WTC11 (cell line): ENCODE measurements around the gene OR2AT4. TPM values are rescaled to one million over a fixed set of nuclear protein-coding genes. Genes with fewer than 3 reads are reported as not detected.
A peak's percentile ranks its signal among the peaks of the same experiment; 100 is the strongest.

ENCODE experiments used
- ATAC-seq: fragments of 200-7000 bp; cut with Tn5 transposase; 2 replicates; pipeline ENCODE4 v1.10.0; 2021; ENCODE audit warnings: mild to moderate bottlenecking, moderate library complexity
- CTCF ChIA-PET: fragments of 300-600 bp; sonication (Branson Sonifier 250); formaldehyde crosslinking; loops from one replicate; lab custom pipeline; 2021; ENCODE audit warnings: antibody characterized with exemption; lab: Charles Lee
- POLR2A ChIA-PET: fragments of 350-600 bp; sonication (Branson Sonifier 250); formaldehyde crosslinking; loops from one replicate; lab custom pipeline; 2021; ENCODE audit warnings: antibody characterized with exemption; lab: Charles Lee
- DNase-seq: peaks from one replicate; pipeline ENCODE4 v3.0.0; 2021; ENCODE audit warnings: low spot score
- H3K27ac Mint-ChIP-seq: 2 replicates; pipeline ENCODE4 v1.8.0; 2021; ENCODE audit warnings: mixed read lengths
- H3K27me3 Mint-ChIP-seq: 2 replicates; pipeline ENCODE4 v1.8.0; 2021; ENCODE audit warnings: low read depth, mild to moderate bottlenecking, moderate library complexity, mixed read lengths
- H3K36me3 Mint-ChIP-seq: 2 replicates; pipeline ENCODE4 v1.8.0; 2021; ENCODE audit warnings: mixed read lengths
- H3K4me1 Mint-ChIP-seq: 2 replicates; pipeline ENCODE4 v1.8.0; 2022; ENCODE audit warnings: mixed read lengths
- H3K4me3 Mint-ChIP-seq: 2 replicates; pipeline ENCODE4 v1.8.0; 2021; ENCODE audit warnings: mild to moderate bottlenecking, moderate library complexity, mixed read lengths
- H3K9me3 Mint-ChIP-seq: 2 replicates; pipeline ENCODE4 v1.8.0; 2021; ENCODE audit warnings: mixed read lengths
- ETV6 ChIP-seq: sonication (generic); formaldehyde crosslinking; IDR thresholded peaks from 2 replicates; pipeline ENCODE4 v1.8.1; 2022; ENCODE audit warnings: mild to moderate bottlenecking, missing genetic modification reagents
- HMGA2 ChIP-seq: fragments of 250-450 bp; sonication (Bioruptor Pico); IDR thresholded peaks from 2 replicates; pipeline ENCODE4 v1.4.0; 2021; ENCODE audit warnings: mild to moderate bottlenecking, moderate library complexity
- MXD4 ChIP-seq: fragments of 250-450 bp; sonication (Bioruptor Pico); IDR thresholded peaks from 2 replicates; pipeline ENCODE4 v1.8.0; 2021; ENCODE audit warnings: mild to moderate bottlenecking, moderate library complexity, borderline replicate concordance
- NR2C2 ChIP-seq: sonication (generic); formaldehyde crosslinking; IDR thresholded peaks from 2 replicates; pipeline ENCODE4 v1.8.0; 2022; ENCODE audit warnings: mild to moderate bottlenecking, missing genetic modification reagents
- NR3C1 ChIP-seq: sonication (generic); formaldehyde crosslinking; conservative IDR thresholded peaks from 2 replicates; pipeline ENCODE4 v1.8.1; 2023; ENCODE audit warnings: low read depth, mild to moderate bottlenecking, missing genetic modification reagents
- RORB ChIP-seq: fragments of 250-450 bp; sonication (Bioruptor Pico); IDR thresholded peaks from 2 replicates; pipeline ENCODE4 v1.9.0; 2021; ENCODE audit warnings: mild to moderate bottlenecking
- ZNF232 ChIP-seq: sonication (generic); formaldehyde crosslinking; IDR thresholded peaks from 2 replicates; pipeline ENCODE4 v1.8.0; 2022; ENCODE audit warnings: mild to moderate bottlenecking, missing genetic modification reagents
- ZSCAN18 ChIP-seq: fragments of 250-450 bp; sonication (Bioruptor Pico); IDR thresholded peaks from 2 replicates; pipeline ENCODE4 v2.1.2; 2022; ENCODE audit warnings: mild to moderate bottlenecking, moderate library complexity
- total RNA-seq: library from RNA; stranded (reverse); gene quantifications from 3 replicates; pipeline ENCODE4 v1.2.3, GENCODE V29; 2021
- TF ChIP-seq, protein P1 (sequence below): sonication (generic); formaldehyde crosslinking; IDR thresholded peaks from 2 replicates; pipeline ENCODE4 v1.8.0; 2023; ENCODE audit warnings: missing genetic modification reagents, mild to moderate bottlenecking, borderline replicate concordance
- TF ChIP-seq, protein P2 (sequence below): sonication (generic); formaldehyde crosslinking; IDR thresholded peaks from 2 replicates; pipeline ENCODE4 v1.8.1; 2022; ENCODE audit warnings: mild to moderate bottlenecking, moderate library complexity, missing genetic modification reagents
- TF ChIP-seq, protein P3 (sequence below): sonication (generic); formaldehyde crosslinking; IDR thresholded peaks from 2 replicates; pipeline ENCODE4 v1.8.1; 2022; ENCODE audit warnings: low read depth, missing genetic modification reagents, borderline replicate concordance

OR2AT4 gene
- total RNA-seq, 1 experiment from 2014 or later: not detected

DNA sequence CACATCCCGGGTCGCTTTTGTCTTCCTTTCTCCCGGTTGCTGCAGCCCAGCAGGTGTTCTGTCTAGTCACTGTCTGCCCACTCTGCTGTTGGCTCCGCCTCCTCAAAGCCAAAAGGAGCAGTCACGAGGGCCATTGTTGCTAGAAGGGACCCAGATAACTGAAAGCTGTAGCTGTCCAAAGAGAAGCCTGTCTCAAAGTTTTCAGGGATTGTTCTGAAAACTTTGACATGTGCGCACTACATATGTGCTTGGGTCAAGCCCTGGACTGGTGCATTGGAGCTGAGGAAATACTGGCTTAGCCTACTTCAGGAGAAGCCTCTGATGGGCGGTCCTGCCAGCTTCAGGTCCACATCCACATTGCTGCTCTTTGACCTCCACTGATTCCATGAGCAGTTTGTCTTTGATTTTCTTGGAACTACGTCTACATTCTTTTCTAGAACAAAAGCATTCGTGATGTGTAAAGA is 8.8 kb upstream of the OR2AT4 start:
- ATAC-seq: peak; percentile 87
- Mint-ChIP-seq H3K27me3 (peaks cover 4% of the 10 kb centered on the region; the same call in 1 of the 2 replicates), H3K4me1 (peaks cover 9% of the 10 kb centered on the region; the same call in 1 of the 2 replicates), H3K9me3 (peaks cover 11% of the 10 kb centered on the region), H3K36me3 (no peaks in the 10 kb centered on the region), H3K4me3 (no peak overlapping the region), H3K27ac (no peak overlapping the region)
- DNase-seq: peak; percentile 68
- no peak for TF ChIP-seq ETV6
- no peak for TF ChIP-seq ZSCAN18
- TF ChIP-seq NR2C2 (CRISPR knock-in tag): no peak
- TF ChIP-seq HMGA2 (CRISPR knock-in tag): no peak
- CTCF ChIA-PET: interaction anchor here (0.9 to 1.2 kb wide), 2 partner anchors 35 to 83 kb away, joined by 3 read pairs; no protein-coding TSS in a partner anchor
- POLR2A ChIA-PET: no interaction called here

DNA sequence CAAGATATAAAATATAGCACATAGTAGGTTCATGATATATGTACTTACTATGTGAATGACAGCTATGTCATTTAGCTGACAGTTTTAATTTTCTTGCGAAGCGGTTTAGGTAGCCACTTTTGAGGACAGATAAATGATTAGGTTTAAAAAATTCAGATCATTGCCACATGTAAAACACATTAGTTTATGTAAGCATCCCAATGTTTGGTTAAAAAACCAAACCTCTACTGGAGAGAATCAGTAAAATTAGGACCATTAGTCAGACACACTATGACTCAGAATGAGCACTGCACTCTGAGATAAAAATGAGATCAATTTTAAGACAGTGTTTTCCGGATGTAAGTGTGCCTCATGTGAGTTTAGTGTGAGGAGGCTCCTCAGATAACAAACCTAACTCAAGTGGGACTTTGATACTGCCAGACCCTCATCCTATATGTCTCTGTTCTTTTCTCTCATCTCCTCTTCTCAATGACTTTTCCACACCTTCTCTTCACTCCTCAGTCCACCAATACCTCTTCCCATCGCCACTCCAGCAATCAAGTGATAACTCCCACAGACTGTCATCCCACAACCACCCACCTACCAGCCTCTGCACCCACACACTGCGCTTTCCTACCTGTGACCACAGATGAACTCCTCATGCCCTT is 6.8 kb upstream of the OR2AT4 start:
- ATAC-seq (no peak), DNase-seq (no peak)
- H3K4me3 Mint-ChIP-seq: no peak overlapping the region
- peaks cover 15% of the 10 kb centered on the region for H3K4me1 Mint-ChIP-seq
- no peak overlapping the region for H3K27ac Mint-ChIP-seq
- CTCF ChIA-PET: interaction anchor here (0.9 kb wide), 1 partner anchor 102 kb away, joined by 3 read pairs; no protein-coding TSS in a partner anchor
- H3K36me3 Mint-ChIP-seq: peaks cover 6% of the 10 kb centered on the region; the same call in 1 of the 2 replicates
- POLR2A ChIA-PET: interaction anchor here (0.7 kb wide), 1 partner anchor 129 kb away, joined by 4 read pairs; no protein-coding TSS in a partner anchor
- peaks cover 7% of the 10 kb centered on the region for H3K27me3 Mint-ChIP-seq
- peaks cover 17% of the 10 kb centered on the region for H3K9me3 Mint-ChIP-seq
- TF ChIP-seq RORB (CRISPR knock-in tag): no peak
- no peak for TF ChIP-seq ZNF232 (CRISPR knock-in tag)
- TF ChIP-seq, protein P1, sequence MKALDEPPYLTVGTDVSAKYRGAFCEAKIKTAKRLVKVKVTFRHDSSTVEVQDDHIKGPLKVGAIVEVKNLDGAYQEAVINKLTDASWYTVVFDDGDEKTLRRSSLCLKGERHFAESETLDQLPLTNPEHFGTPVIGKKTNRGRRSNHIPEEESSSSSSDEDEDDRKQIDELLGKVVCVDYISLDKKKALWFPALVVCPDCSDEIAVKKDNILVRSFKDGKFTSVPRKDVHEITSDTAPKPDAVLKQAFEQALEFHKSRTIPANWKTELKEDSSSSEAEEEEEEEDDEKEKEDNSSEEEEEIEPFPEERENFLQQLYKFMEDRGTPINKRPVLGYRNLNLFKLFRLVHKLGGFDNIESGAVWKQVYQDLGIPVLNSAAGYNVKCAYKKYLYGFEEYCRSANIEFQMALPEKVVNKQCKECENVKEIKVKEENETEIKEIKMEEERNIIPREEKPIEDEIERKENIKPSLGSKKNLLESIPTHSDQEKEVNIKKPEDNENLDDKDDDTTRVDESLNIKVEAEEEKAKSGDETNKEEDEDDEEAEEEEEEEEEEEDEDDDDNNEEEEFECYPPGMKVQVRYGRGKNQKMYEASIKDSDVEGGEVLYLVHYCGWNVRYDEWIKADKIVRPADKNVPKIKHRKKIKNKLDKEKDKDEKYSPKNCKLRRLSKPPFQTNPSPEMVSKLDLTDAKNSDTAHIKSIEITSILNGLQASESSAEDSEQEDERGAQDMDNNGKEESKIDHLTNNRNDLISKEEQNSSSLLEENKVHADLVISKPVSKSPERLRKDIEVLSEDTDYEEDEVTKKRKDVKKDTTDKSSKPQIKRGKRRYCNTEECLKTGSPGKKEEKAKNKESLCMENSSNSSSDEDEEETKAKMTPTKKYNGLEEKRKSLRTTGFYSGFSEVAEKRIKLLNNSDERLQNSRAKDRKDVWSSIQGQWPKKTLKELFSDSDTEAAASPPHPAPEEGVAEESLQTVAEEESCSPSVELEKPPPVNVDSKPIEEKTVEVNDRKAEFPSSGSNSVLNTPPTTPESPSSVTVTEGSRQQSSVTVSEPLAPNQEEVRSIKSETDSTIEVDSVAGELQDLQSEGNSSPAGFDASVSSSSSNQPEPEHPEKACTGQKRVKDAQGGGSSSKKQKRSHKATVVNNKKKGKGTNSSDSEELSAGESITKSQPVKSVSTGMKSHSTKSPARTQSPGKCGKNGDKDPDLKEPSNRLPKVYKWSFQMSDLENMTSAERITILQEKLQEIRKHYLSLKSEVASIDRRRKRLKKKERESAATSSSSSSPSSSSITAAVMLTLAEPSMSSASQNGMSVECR (CRISPR knock-in tag): no peak
- TF ChIP-seq NR3C1 (CRISPR knock-in tag): no peak
- TF ChIP-seq, protein P2, sequence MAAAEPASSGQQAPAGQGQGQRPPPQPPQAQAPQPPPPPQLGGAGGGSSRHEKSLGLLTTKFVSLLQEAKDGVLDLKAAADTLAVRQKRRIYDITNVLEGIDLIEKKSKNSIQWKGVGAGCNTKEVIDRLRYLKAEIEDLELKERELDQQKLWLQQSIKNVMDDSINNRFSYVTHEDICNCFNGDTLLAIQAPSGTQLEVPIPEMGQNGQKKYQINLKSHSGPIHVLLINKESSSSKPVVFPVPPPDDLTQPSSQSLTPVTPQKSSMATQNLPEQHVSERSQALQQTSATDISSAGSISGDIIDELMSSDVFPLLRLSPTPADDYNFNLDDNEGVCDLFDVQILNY: no peak
- TF ChIP-seq, protein P3, sequence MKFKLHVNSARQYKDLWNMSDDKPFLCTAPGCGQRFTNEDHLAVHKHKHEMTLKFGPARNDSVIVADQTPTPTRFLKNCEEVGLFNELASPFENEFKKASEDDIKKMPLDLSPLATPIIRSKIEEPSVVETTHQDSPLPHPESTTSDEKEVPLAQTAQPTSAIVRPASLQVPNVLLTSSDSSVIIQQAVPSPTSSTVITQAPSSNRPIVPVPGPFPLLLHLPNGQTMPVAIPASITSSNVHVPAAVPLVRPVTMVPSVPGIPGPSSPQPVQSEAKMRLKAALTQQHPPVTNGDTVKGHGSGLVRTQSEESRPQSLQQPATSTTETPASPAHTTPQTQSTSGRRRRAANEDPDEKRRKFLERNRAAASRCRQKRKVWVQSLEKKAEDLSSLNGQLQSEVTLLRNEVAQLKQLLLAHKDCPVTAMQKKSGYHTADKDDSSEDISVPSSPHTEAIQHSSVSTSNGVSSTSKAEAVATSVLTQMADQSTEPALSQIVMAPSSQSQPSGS (CRISPR knock-in tag): no peak
- no peak for TF ChIP-seq HMGA2 (CRISPR knock-in tag)
- no peak for TF ChIP-seq MXD4 (CRISPR knock-in tag)
